Vagina (tissue), 2 donors: ENCODE measurements around the gene PDE1C. TPM values are rescaled to one million over a fixed set of nuclear protein-coding genes. Genes with fewer than 3 reads are reported as not detected.
A peak's percentile ranks its signal among the peaks of the same experiment; 100 is the strongest.

ENCODE experiments used
- DNase-seq, 2 donors: peaks; one replicate each; pipeline ENCODE4 v3.0.0-alpha.2; 2017; ENCODE audit errors: extremely low spot score in 2 of 2
- H3K27ac ChIP-seq: fragments of 200-600 bp; sonication (generic); one replicate; pipeline ENCODE4 v1.5.1; 2019
- H3K27me3 ChIP-seq: fragments of 200-600 bp; sonication (generic); one replicate; pipeline ENCODE4 v1.5.1; 2019
- H3K36me3 ChIP-seq, 2 donors: fragments of 200-600 bp; sonication (generic); one replicate each; pipeline ENCODE4 v1.5.1; 2017 to 2019
- H3K4me1 ChIP-seq: fragments of 200-600 bp; sonication (generic); one replicate; pipeline ENCODE4 v1.5.1; 2019
- H3K4me3 ChIP-seq, 2 donors: fragments of 200-600 bp; sonication (generic); 1 replicate in 1 of 2; 2 replicates in 1 of 2; pipeline ENCODE4 v1.5.1; 2016 to 2019
- H3K9me3 ChIP-seq: fragments of 200-600 bp; sonication (generic); one replicate; pipeline ENCODE4 v1.5.1; 2019
- POLR2A ChIP-seq, 2 donors: fragments of 450-650 bp; IDR thresholded peaks; one replicate each; pipeline ENCODE4 v1.6.1; 2017; ENCODE audit warnings: antibody characterized with exemption in 2 of 2, mild to moderate bottlenecking in 2 of 2, moderate library complexity in 2 of 2
- POLR2AphosphoS5 ChIP-seq, 2 donors: sonication (generic); formaldehyde crosslinking; IDR thresholded peaks; one replicate each; pipeline ENCODE4 v1.9.0; 2017; ENCODE audit warnings: antibody characterized with exemption in 2 of 2, mild to moderate bottlenecking in 2 of 2, low read depth in 1 of 2; ENCODE audit not compliant: insufficient read depth in 1 of 2
- intact Hi-C: fragments of 100-400 bp; cut with DNase I; formaldehyde crosslinking; loops from one replicate; pipeline ENCODE4 v1.15.1; 2023
- total RNA-seq: library from RNA; depleted of rRNA; stranded (reverse); fragments of >200 nt; gene quantifications from one replicate; pipeline ENCODE4 v1.2.3, GENCODE V29; 2016
- TF ChIP-seq, protein P1 (sequence below), 3 experiments: fragments of 450-650 bp in 2 of 3; fragments of 200-600 bp in 1 of 3; sonication (generic) in 1 of 3; IDR thresholded peaks; one replicate each; pipeline ENCODE4 v1.5.1; 2017 to 2019; ENCODE audit warnings: antibody characterized with exemption in 3 of 3, mild to moderate bottlenecking in 2 of 3, moderate library complexity in 2 of 3

PDE1C gene
- total RNA-seq, 1 donor from 2014 or later, result 19.2 TPM

DNA sequence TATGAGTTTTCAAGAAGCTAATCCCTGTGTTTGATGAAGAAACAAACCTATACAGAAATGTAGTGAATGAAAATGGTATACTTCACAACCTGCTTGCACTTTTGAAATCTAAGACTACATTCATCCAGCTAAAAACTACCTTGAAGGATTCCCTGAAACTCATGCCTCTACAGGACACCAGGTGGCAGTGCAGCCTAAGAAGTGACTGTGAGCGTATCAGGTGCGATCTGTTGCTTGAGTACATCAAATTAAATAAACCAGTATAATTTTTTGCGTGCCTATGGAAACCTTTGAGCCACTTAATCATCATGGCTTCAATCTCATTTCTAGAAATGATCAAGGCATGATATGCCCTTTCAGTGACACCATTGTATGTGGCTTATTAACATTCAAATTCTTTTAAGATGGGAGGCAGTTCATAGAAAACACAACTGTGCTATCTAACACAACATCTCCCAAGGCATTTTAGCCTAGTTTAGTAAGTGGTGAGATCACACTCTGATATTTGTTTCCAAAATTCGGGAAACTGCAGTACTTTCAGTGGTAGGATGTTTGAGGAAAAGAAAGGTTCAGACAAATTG lies 325.8 kb downstream of the PDE1C start:
- TF ChIP-seq, protein P1, sequence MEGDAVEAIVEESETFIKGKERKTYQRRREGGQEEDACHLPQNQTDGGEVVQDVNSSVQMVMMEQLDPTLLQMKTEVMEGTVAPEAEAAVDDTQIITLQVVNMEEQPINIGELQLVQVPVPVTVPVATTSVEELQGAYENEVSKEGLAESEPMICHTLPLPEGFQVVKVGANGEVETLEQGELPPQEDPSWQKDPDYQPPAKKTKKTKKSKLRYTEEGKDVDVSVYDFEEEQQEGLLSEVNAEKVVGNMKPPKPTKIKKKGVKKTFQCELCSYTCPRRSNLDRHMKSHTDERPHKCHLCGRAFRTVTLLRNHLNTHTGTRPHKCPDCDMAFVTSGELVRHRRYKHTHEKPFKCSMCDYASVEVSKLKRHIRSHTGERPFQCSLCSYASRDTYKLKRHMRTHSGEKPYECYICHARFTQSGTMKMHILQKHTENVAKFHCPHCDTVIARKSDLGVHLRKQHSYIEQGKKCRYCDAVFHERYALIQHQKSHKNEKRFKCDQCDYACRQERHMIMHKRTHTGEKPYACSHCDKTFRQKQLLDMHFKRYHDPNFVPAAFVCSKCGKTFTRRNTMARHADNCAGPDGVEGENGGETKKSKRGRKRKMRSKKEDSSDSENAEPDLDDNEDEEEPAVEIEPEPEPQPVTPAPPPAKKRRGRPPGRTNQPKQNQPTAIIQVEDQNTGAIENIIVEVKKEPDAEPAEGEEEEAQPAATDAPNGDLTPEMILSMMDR (IDR thresholded peaks at IDR 0.05), result peak; percentile 54 to 85 (median 74)
- no peak for TF ChIP-seq POLR2A (IDR thresholded peaks at IDR 0.05)
- no peak for DNase-seq
- H3K27ac ChIP-seq, result no peak overlapping the region
- intact Hi-C loops, result loop anchor here (10.0 kb wide), 1 partner anchor 600 kb away; no protein-coding TSS in a partner anchor
- no peaks in the 10 kb centered on the region for H3K36me3 ChIP-seq
- no peaks in the 10 kb centered on the region for H3K4me1 ChIP-seq
- H3K9me3 ChIP-seq, result no peaks in the 10 kb centered on the region
- no peak overlapping the region for H3K4me3 ChIP-seq
- no peaks in the 10 kb centered on the region for H3K27me3 ChIP-seq

DNA sequence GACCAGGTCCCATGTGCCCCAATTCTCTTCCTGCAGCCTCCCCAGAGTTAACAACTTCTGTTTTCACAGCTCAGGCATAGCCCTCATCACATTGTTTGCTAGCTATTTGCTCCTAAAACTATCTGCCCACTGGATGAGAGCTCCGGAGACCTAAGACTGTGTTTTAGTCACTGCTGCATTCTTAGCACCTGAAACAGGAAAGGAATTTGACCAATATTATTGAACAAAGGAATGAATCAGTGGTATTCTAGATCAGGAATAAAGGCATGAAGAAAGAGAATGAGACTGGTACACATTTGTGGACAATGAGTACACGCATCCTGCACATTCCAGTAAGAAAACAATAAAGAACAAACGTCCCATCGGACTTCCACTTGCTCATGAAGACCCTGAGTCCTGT lies 328.4 kb downstream of the PDE1C start:
- intact Hi-C loops, result loop anchor here (2.0 to 10.0 kb wide), 2 partner anchors 463 to 603 kb away; no protein-coding TSS in a partner anchor
- H3K9me3 ChIP-seq, result no peaks in the 10 kb centered on the region
- no peaks in the 10 kb centered on the region for H3K4me1 ChIP-seq
- TF ChIP-seq POLR2AphosphoS5 (IDR thresholded peaks at IDR 0.05; ENCODE audit: insufficient read depth in 1 of 2, low read depth in 1 of 2) (no peak), POLR2A (IDR thresholded peaks at IDR 0.05) (no peak)
- TF ChIP-seq, protein P1 (IDR thresholded peaks at IDR 0.05), result no peak
- no peak for DNase-seq
- H3K4me3 ChIP-seq, result no peak overlapping the region
- H3K27ac ChIP-seq, result no peak overlapping the region
- H3K27me3 ChIP-seq, result no peaks in the 10 kb centered on the region
- no peaks in the 10 kb centered on the region for H3K36me3 ChIP-seq

DNA sequence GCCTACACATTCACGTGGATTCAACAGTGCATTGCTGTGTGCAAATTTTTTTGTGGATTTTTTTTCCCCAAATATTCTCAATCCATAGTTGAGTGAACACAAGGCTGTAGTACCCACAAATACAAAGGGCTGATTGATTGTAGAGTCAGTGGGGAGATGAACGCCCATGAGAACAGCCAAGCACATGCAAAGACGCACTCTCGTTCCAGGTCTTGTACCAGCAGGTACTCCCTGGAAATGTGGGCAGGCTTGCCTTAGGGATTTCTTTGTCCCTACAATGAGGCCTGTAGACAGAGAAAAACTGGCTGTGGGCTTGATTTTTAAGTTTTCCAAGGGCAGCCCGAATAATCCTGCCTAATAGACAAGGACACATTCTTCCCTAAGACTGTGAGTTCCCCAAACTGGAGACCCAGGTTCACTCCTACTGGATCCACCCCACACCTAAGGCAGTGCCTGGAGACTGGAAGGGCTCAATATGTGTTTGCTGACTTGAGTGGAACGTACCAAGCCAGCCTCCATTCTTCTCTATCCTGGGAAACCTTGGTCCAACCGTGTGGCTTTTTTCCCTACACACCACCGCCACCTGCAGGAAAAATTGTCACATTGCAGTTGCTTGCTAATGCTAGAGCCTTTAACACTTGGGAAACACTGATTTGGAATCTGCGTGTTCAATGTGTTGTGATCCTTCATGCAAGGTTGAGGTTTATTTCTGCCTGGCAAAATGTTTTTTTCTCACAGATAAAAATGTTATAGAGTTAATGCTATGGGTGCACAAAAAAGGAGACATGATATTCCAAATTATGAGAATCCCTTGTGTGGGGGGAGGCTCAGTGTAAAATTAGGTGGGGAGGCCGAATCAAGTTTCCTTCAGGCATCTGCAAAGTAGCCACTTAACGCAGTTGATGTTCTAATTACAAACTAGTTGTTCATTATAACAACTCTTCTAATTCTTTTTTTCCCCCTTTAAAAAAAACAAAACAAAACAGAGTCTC lies 333.9 kb downstream of the PDE1C start:
- Histone ChIP-seq H3K4me1 (no peaks in the 10 kb centered on the region), H3K9me3 (no peaks in the 10 kb centered on the region), H3K36me3 (no peaks in the 10 kb centered on the region), H3K4me3 (no peak overlapping the region), H3K27ac (no peak overlapping the region), H3K27me3 (no peaks in the 10 kb centered on the region)
- intact Hi-C loops, result no loop called here
- TF ChIP-seq POLR2AphosphoS5 (IDR thresholded peaks at IDR 0.05; ENCODE audit: insufficient read depth in 1 of 2, low read depth in 1 of 2), result no peak
- no peak for TF ChIP-seq POLR2A (IDR thresholded peaks at IDR 0.05)
- TF ChIP-seq, protein P1 (IDR thresholded peaks at IDR 0.05), result peak; percentile 41 to 65 (median 52)
- no peak for DNase-seq

DNA sequence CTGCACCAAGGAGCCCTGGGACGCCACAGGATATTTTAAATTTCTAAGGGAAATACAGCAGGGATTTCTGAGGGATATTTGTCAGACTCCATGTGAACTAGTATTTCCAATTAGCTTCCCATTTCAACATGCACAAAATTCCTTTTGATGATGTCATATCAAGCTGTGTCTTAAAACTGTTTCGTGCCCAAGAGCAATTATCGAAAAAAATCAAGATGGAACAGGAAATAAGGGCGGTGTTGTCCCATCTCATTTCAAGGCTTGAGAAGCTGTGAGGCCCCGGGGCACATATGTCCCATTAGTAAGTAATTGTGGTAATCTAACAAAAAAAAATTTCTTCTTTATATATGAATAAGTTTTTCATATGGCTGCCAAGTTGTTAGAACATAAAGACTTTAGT lies 335.8 kb downstream of the PDE1C start:
- TF ChIP-seq POLR2AphosphoS5 (IDR thresholded peaks at IDR 0.05; ENCODE audit: insufficient read depth in 1 of 2, low read depth in 1 of 2), result no peak
- no peak for TF ChIP-seq POLR2A (IDR thresholded peaks at IDR 0.05)
- TF ChIP-seq, protein P1 (IDR thresholded peaks at IDR 0.05), result no peak
- H3K27ac ChIP-seq, result no peak overlapping the region
- no peaks in the 10 kb centered on the region for H3K27me3 ChIP-seq
- H3K4me1 ChIP-seq, result no peaks in the 10 kb centered on the region
- H3K36me3 ChIP-seq, result no peaks in the 10 kb centered on the region
- H3K9me3 ChIP-seq, result no peaks in the 10 kb centered on the region
- no peak overlapping the region for H3K4me3 ChIP-seq
- DNase-seq, result no peak
- intact Hi-C loops, result no loop called here
